GM12878 (cell line): ENCODE measurements around the gene TMSB10. TPM values are rescaled to one million over a fixed set of nuclear protein-coding genes. Genes with fewer than 3 reads are reported as not detected.

Experiments used
- ATAC-seq: fragments of 200-7000 bp; cut with Tn5 transposase; 3 replicates; pipeline ENCODE4 v1.9.1; 2020; ENCODE audit warnings: mild to moderate bottlenecking, moderate library complexity
- Bru-seq: library from RNA; stranded (reverse); fragments of 400-500 nt; gene quantifications from one replicate; lab custom pipeline; 2021; lab: Mats Ljungman, UMichigan
- BruChase-seq, 2 experiments: library from RNA; stranded (reverse); fragments of 400-500 nt; gene quantifications; one replicate each; lab custom pipeline; 2021; lab: Mats Ljungman, UMichigan
- BruUV-seq: library from RNA; stranded (reverse); fragments of 400-500 nt; replicated peaks from 2 replicates; lab custom pipeline; 2021; lab: Mats Ljungman, UMichigan
- CTCF ChIA-PET: fragments of 300-600 bp; sonication (Branson Sonifier 250); formaldehyde crosslinking; extraction: SDS; loops from one replicate; lab custom pipeline; 2021; ENCODE audit warnings: inconsistent platforms; lab: Yijun Ruan, JAX
- POLR2A ChIA-PET: fragments of 350-600 bp; formaldehyde crosslinking; extraction: SDS; loops from one replicate; lab custom pipeline; 2021; ENCODE audit warnings: inconsistent platforms; lab: Charles Lee
- RAD21 ChIA-PET: fragments of 300-600 bp; sonication (Branson Sonifier 250); formaldehyde crosslinking; loops from one replicate; lab custom pipeline; 2023; ENCODE audit warnings: antibody characterized with exemption; ENCODE audit not compliant: unreplicated experiment; lab: Charles Lee
- SMC1A ChIA-PET: fragments of 300-600 bp; sonication (Branson Sonifier 250); formaldehyde crosslinking; loops from one replicate; lab custom pipeline; 2023; ENCODE audit not compliant: unreplicated experiment, uncharacterized antibody; lab: Charles Lee
- DNase-seq: peaks from one replicate; pipeline ENCODE4 v3.0.0-alpha.2; 2011; ENCODE audit warnings: low read depth, low spot score
- FAIRE-seq: peaks from 3 replicates; lab custom pipeline; 2011; peaks lifted over from hg19 to GRCh38; lab: Jason Lieb, UNC
- H2AFZ ChIP-seq: 2 replicates; pipeline ENCODE4 v1.6.0; 2011; ENCODE audit warnings: low read depth, low read length, control low read depth; ENCODE audit not compliant: control insufficient read depth
- H3K27ac ChIP-seq: 2 replicates; pipeline ENCODE4 v1.5.1; 2011; ENCODE audit warnings: control low read depth; ENCODE audit not compliant: control insufficient read depth, insufficient read depth
- H3K27me3 ChIP-seq, 2 experiments: replicated peaks in 1 of 2; 2 replicates each; pipeline versions ENCODE4 v1.6.0 to v1.6.1; 2011; ENCODE audit warnings: low read length in 1 of 2; ENCODE audit not compliant: control insufficient read depth in 2 of 2, insufficient read depth in 2 of 2
- H3K36me3 ChIP-seq, 2 experiments: 2 replicates each; pipeline ENCODE4 v1.5.1; 2011; ENCODE audit warnings: low read length in 1 of 2; ENCODE audit not compliant: control insufficient read depth in 2 of 2, insufficient read depth in 2 of 2
- H3K4me1 ChIP-seq: 2 replicates; pipeline ENCODE4 v1.6.1; 2011; ENCODE audit warnings: mild to moderate bottlenecking, low read length, moderate library complexity, mixed read lengths; ENCODE audit not compliant: control insufficient read depth, insufficient read depth
- H3K4me2 ChIP-seq: 2 replicates; pipeline ENCODE4 v1.6.0; 2011; ENCODE audit warnings: control low read depth; ENCODE audit not compliant: control insufficient read depth, insufficient read depth
- H3K4me3 ChIP-seq: fragments of 200-600 bp; sonication (generic); 2 replicates; pipeline ENCODE4 v1.5.1; 2016
- H3K79me2 ChIP-seq: 2 replicates; pipeline ENCODE4 v1.6.0; 2011; ENCODE audit warnings: low read length; ENCODE audit not compliant: control insufficient read depth, insufficient read depth
- H3K9ac ChIP-seq: 2 replicates; pipeline ENCODE4 v1.8.0; 2011; ENCODE audit warnings: low read length, control low read depth, mixed read lengths; ENCODE audit not compliant: control insufficient read depth, insufficient read depth
- H3K9me3 ChIP-seq: replicated peaks from 3 replicates; pipeline ENCODE4 v1.5.1; 2011; ENCODE audit warnings: mild to moderate bottlenecking, low read length; ENCODE audit not compliant: control insufficient read depth, insufficient read depth
- H4K20me1 ChIP-seq: 2 replicates; pipeline ENCODE4 v1.6.0; 2011; ENCODE audit not compliant: control insufficient read depth, insufficient read depth
- JUNB ChIP-seq: IDR thresholded peaks from 2 replicates; pipeline ENCODE4 v1.6.1; 2016; ENCODE audit warnings: antibody characterized with exemption, mild to moderate bottlenecking
- KLF5 ChIP-seq: fragments of 450-650 bp; IDR thresholded peaks from 2 replicates; pipeline ENCODE4 v1.6.1; 2014; ENCODE audit warnings: mild to moderate bottlenecking; ENCODE audit not compliant: partially characterized antibody
- NBN ChIP-seq: fragments of 450-650 bp; IDR thresholded peaks from 2 replicates; pipeline ENCODE4 v1.6.1; 2016
- NFYA ChIP-seq: IDR thresholded peaks from 2 replicates; pipeline ENCODE4 v1.6.1; 2011; ENCODE audit warnings: low read depth, mild to moderate bottlenecking, low read length, improper control_type of control experiment, borderline replicate concordance
- NKRF ChIP-seq: fragments of 450-650 bp; conservative IDR thresholded peaks from 2 replicates; pipeline ENCODE4 v1.6.1; 2017; ENCODE audit warnings: mild to moderate bottlenecking, moderate library complexity
- NR2F1 ChIP-seq: fragments of 450-650 bp; conservative IDR thresholded peaks from 2 replicates; pipeline ENCODE4 v1.6.1; 2017; ENCODE audit warnings: mild to moderate bottlenecking
- PBX3 ChIP-seq: IDR thresholded peaks from 2 replicates; pipeline ENCODE4 v1.6.1; 2011; ENCODE audit warnings: mild to moderate bottlenecking, low read depth, low read length, moderate library complexity; ENCODE audit not compliant: insufficient replicate concordance
- POLR2AphosphoS2 ChIP-seq: IDR thresholded peaks from 2 replicates; pipeline ENCODE4 v1.6.1; 2011; ENCODE audit warnings: low read depth, mild to moderate bottlenecking, low read length, improper control_type of control experiment, moderate library complexity
- RELA ChIP-seq: fragments of 450-650 bp; IDR thresholded peaks from 2 replicates; pipeline ENCODE4 v1.8.0; 2014; ENCODE audit warnings: borderline replicate concordance; ENCODE audit not compliant: partially characterized antibody
- SMARCA5 ChIP-seq: fragments of 450-650 bp; IDR thresholded peaks from 2 replicates; pipeline ENCODE4 v1.6.1; 2017; ENCODE audit warnings: mild to moderate bottlenecking
- SREBF2 ChIP-seq: IDR thresholded peaks from 2 replicates; pipeline ENCODE4 v1.6.1; 2012; ENCODE audit warnings: mild to moderate bottlenecking, low read length
- ZNF384 ChIP-seq: IDR thresholded peaks from 2 replicates; pipeline ENCODE4 v1.6.1; 2012; ENCODE audit warnings: low read depth, mild to moderate bottlenecking, low read length, improper control_type of control experiment, borderline replicate concordance
- ZNF622 ChIP-seq: fragments of 450-650 bp; IDR thresholded peaks from 2 replicates; pipeline ENCODE4 v1.6.1; 2017; ENCODE audit warnings: mild to moderate bottlenecking, inconsistent platforms
- WGBS: methylation state at CpG from one replicate; pipeline ENCODE4 v1.1.6; 2016; ENCODE audit warnings: low lambda C conversion rate; ENCODE audit not compliant: insufficient replicate concordance, insufficient coverage; ENCODE audit errors: missing lambda C conversion rate; 5-methylcytosine and 5-hydroxymethylcytosine counted together
- in situ Hi-C: fragments of 300-500 bp; cut with MboI; formaldehyde crosslinking; loops from 9 replicates; pipeline ENCODE4 v1.14.3; 2018; ENCODE audit warnings: mixed read lengths
- intact Hi-C: fragments of 100-400 bp; cut with micrococcal nuclease; formaldehyde crosslinking; loops from one replicate; pipeline ENCODE4 v1.14.2; 2022; ENCODE audit not compliant: unreplicated experiment
- long read RNA-seq, 2 experiments: library from polyadenylated mRNA; unstranded; transcript quantifications; one replicate each; pipeline ENCODE4 v2.0.0, GENCODE V29; 2019 to 2020
- polyA minus RNA-seq, 3 experiments: library from RNA; depleted of rRNA, polyadenylated mRNA; stranded (reverse); fragments of >200 nt; gene quantifications; 2 replicates each; pipeline ENCODE4 v1.2.3, GENCODE V29; 2011
- polyA plus RNA-seq, 11 experiments: library from polyadenylated mRNA; depleted of rRNA in 4 of 11; unstranded in 6 of 11; stranded (reverse) in 5 of 11; fragments of >200 nt; fragmentation: Nextera tagmentation in 4 of 11; fragmentation: Illumina TruSeq in 1 of 11; extraction: Ambion mirVana in 4 of 11; extraction: Trizol in 1 of 11; gene quantifications; 1 replicate in 1 of 11; 2 replicates in 10 of 11; pipeline versions ENCODE4 v1.2.1 to v1.2.3, GENCODE V29; 2011 to 2016; ENCODE audit warnings: inconsistent platforms in 2 of 11, missing spikeins in 2 of 11, low read depth in 1 of 11
- total RNA-seq, 4 experiments: library from RNA; depleted of rRNA in 3 of 4; stranded (reverse); fragments of >200 nt in 3 of 4; fragmentation: Illumina TruSeq in 1 of 4; extraction: Trizol in 1 of 4; gene quantifications; 2 replicates each; pipeline versions ENCODE4 v1.2.1 to v1.2.3, GENCODE V29; 2013 to 2021

Gene TMSB10
- total RNA-seq (2013; cell fraction: nucleolus; rRNA removed) = 67.1 and 76.3 TPM in 2 replicates
- total RNA-seq (2014; rRNA removed) (3,507 and 4,221 TPM in 2 replicates), total RNA-seq (2014; rRNA removed; fragmentation: Illumina TruSeq; extraction: Trizol) (4,753 and 4,822 TPM in 2 replicates), total RNA-seq (2021) (2,058 and 2,139 TPM in 2 replicates), polyA plus RNA-seq (2011; rRNA removed) (1,406 and 1,750 TPM in 2 replicates), polyA plus RNA-seq (2014; fragmentation: Illumina TruSeq; extraction: Trizol) (3,467 and 4,619 TPM in 2 replicates), polyA plus RNA-seq (2014; fragmentation: Nextera tagmentation; extraction: Ambion mirVana) (1,000 to 10,000 TPM; 2,817 to 3,116 TPM), polyA plus RNA-seq (2014; rRNA removed) (3,894 and 4,860 TPM in 2 replicates), polyA plus RNA-seq (2016; fragmentation: Nextera tagmentation; extraction: Ambion mirVana) (1,000 to 10,000 TPM; 3,322 to 3,441 TPM), polyA minus RNA-seq (2011; rRNA and poly(A)+ RNA removed) (292 and 578 TPM in 2 replicates), Bru-seq, nascent RNA (percentile 100 among the genes with signal in this experiment), BruChase-seq, experiment 1, labeled RNA remaining after a 6-hour chase (percentile 100 among the genes with signal in this experiment), BruChase-seq, experiment 2, labeled RNA remaining after a 2-hour chase (percentile 100 among the genes with signal in this experiment)
- 6,013 TPM for polyA plus RNA-seq (2011; ENCODE audit: low read depth)
- 3,271 and 3,283 TPM in 2 replicates for polyA plus RNA-seq (2011; cell fraction: cytosol; rRNA removed)
- 1,725 and 2,378 TPM in 2 replicates for polyA plus RNA-seq (2011; cell fraction: nucleus; rRNA removed)
- 2,269 and 3,344 TPM in 2 replicates for polyA plus RNA-seq (2012)
- 348 and 356 TPM in 2 replicates for polyA minus RNA-seq (2011; cell fraction: cytosol; rRNA and poly(A)+ RNA removed)
- polyA minus RNA-seq (2011; cell fraction: nucleus; rRNA and poly(A)+ RNA removed) = 66.1 and 66.3 TPM in 2 replicates
- long read RNA-seq, experiment 1, transcript TMSB10-201 (3 exons, 496 nt) = major isoform, 2,185 of 2,247 reads
- long read RNA-seq, experiment 1, partial matches to known transcripts = 23 of 2,247 reads
- long read RNA-seq, experiment 1, other reads (novel, unspliced or antisense) = 39 of 2,247 reads
- long read RNA-seq, experiment 2, transcript TMSB10-201 (3 exons, 496 nt) = major isoform, 5,472 of 5,566 reads
- long read RNA-seq, experiment 2, partial matches to known transcripts = 59 of 5,566 reads
- long read RNA-seq, experiment 2, other reads (novel, unspliced or antisense) = 35 of 5,566 reads

GRCh38 chr2:84905181-84906107, at the start of gene TMSB10:
Gene TMSB10, plus strand, starts transcription at chr2:84905656.
- ChIA-PET RAD21 (interaction anchor here (0.9 to 4.3 kb wide), 15 partner anchors 12 to 408 kb away, joined by 3 to 67 read pairs (median 6); partner anchors contain the start of genes KCMF1 and TRABD2A), SMC1A (interaction anchor here (0.6 to 6.0 kb wide), 8 partner anchors 12 to 105 kb away, joined by 3 to 52 read pairs (median 5); no protein-coding TSS in a partner anchor), CTCF (interaction anchor here (0.9 to 3.4 kb wide), 7 partner anchors 14 to 67 kb away, joined by 3 to 37 read pairs (median 7); no protein-coding TSS in a partner anchor), POLR2A (interaction anchor here (0.7 to 5.2 kb wide), 12 partner anchors 7 to 41 kb away, joined by 4 to 71 read pairs (median 13); no protein-coding TSS in a partner anchor)
- no peaks in the 10 kb centered on the region for H3K27me3 ChIP-seq
- peak within 1 kb of the TSS; percentile 85 for H3K4me2 ChIP-seq
- intact Hi-C loops = loop anchor here (1.0 to 2.0 kb wide), 2 partner anchors 15 to 24 kb away; partner anchors contain the start of gene TRABD2A
- peak within 1 kb of the TSS; percentile 79 for H2AFZ ChIP-seq
- no peak for DNase-seq
- H4K20me1 ChIP-seq = no peaks in the 10 kb centered on the region
- peak within 1 kb of the TSS; percentile 87 for H3K9ac ChIP-seq
- H3K4me1 ChIP-seq = peaks cover 24% of the 10 kb centered on the region
- in situ Hi-C loops = no loop called here
- WGBS = 1% methylated on average over 90 of the region's 94 CpGs
- no peaks in the 10 kb centered on the region; the same call in 2 of the 3 replicates for H3K9me3 ChIP-seq
- ATAC-seq = peak; percentile 81
- H3K4me3 ChIP-seq = peak within 1 kb of the TSS; percentile 99
- no peak for FAIRE-seq
- BruUV-seq = no TSS peak
- peaks cover 20% of the 10 kb centered on the region for H3K79me2 ChIP-seq
- peak within 1 kb of the TSS; percentile 62 for H3K27ac ChIP-seq
- no peaks in the 10 kb centered on the region for H3K36me3 ChIP-seq
- peak; percentile 90 for TF ChIP-seq NKRF
- peak; percentile 67; the same call in 1 of the 2 replicates for TF ChIP-seq NR2F1
- TF ChIP-seq ZNF622 = no peak
- TF ChIP-seq NBN = peak; percentile 29; the same call in 1 of the 2 replicates
- TF ChIP-seq ZNF384 = no peak
- TF ChIP-seq NFYA = no peak
- peak; percentile 81 for TF ChIP-seq SMARCA5
- TF ChIP-seq RELA = no peak
- no peak for TF ChIP-seq PBX3
- TF ChIP-seq POLR2AphosphoS2 = peak; percentile 99
- no peak for TF ChIP-seq JUNB
- TF ChIP-seq SREBF2 = no peak
- no peak for TF ChIP-seq KLF5
